Chondrocyte (in vitro differentiated cells): ENCODE data around the gene MICAL3. TPM values are rescaled to one million over a fixed set of nuclear protein-coding genes. Genes with fewer than 3 reads are reported as not detected.

Experiments
- DNase-seq: peaks from one replicate; pipeline ENCODE4 v3.0.0; 2021; ENCODE audit warnings: mixed read lengths, low spot score
- H3K27ac Mint-ChIP-seq: one replicate; pipeline ENCODE4 v1.8.0; 2021; ENCODE audit warnings: mild to moderate bottlenecking, moderate library complexity, mixed read lengths; ENCODE audit not compliant: unreplicated experiment
- H3K27me3 Mint-ChIP-seq: 2 replicates; pipeline ENCODE4 v1.8.0; 2021; ENCODE audit warnings: low read depth, mixed read lengths
- H3K36me3 Mint-ChIP-seq: 2 replicates; pipeline ENCODE4 v1.8.0; 2021; ENCODE audit warnings: low read depth, mixed read lengths
- H3K4me1 Mint-ChIP-seq: 2 replicates; pipeline ENCODE4 v1.8.0; 2021; ENCODE audit warnings: low read depth, mild to moderate bottlenecking, mixed read lengths
- H3K4me3 Mint-ChIP-seq: one replicate; pipeline ENCODE4 v1.8.0; 2021; ENCODE audit warnings: mild to moderate bottlenecking, moderate library complexity, mixed read lengths; ENCODE audit not compliant: unreplicated experiment
- H3K9me3 Mint-ChIP-seq: 2 replicates; pipeline ENCODE4 v1.8.0; 2021; ENCODE audit warnings: low read depth, mixed read lengths
- CTCF ChIP-seq: fragments of 200-600 bp; sonication (generic); IDR thresholded peaks from 2 replicates; pipeline ENCODE4 v1.5.0; 2021; ENCODE audit warnings: antibody characterized with exemption, mild to moderate bottlenecking, moderate library complexity
- total RNA-seq: library from RNA; stranded (reverse); gene quantifications from 3 replicates; pipeline ENCODE4 v1.2.1, GENCODE V29; 2021

The MICAL3 gene
- total RNA-seq, 1 donor from 2014 or later: 68.2 TPM

- Mint-ChIP-seq H3K9me3 (no peaks in the 10 kb centered on the region), H3K27ac (no peak overlapping the region), H3K4me3 (no peak overlapping the region), H3K4me1 (no peaks in the 10 kb centered on the region), H3K36me3 (no peaks in the 10 kb centered on the region), H3K27me3 (no peaks in the 10 kb centered on the region)
- DNase-seq: no peak
- TF ChIP-seq CTCF: no peak
These were observed 10.4 kb downstream of the MICAL3 start for GRCh38 chr22:18013947-18014346.

- Mint-ChIP-seq H3K27me3 (no peaks in the 10 kb centered on the region), H3K4me1 (no peaks in the 10 kb centered on the region), H3K9me3 (no peaks in the 10 kb centered on the region), H3K27ac (no peak overlapping the region), H3K36me3 (no peaks in the 10 kb centered on the region), H3K4me3 (no peak overlapping the region)
- TF ChIP-seq CTCF: no peak
- no peak for DNase-seq
These were observed 10.9 kb downstream of the MICAL3 start for GRCh38 chr22:18013436-18013835.

GRCh38 chr22:18012531-18012930 is 11.8 kb downstream of the MICAL3 start:
- H3K9me3 Mint-ChIP-seq: no peaks in the 10 kb centered on the region
- H3K27ac Mint-ChIP-seq: no peak overlapping the region
- H3K27me3 Mint-ChIP-seq: no peaks in the 10 kb centered on the region
- DNase-seq: no peak
- no peak overlapping the region for H3K4me3 Mint-ChIP-seq
- H3K4me1 Mint-ChIP-seq: no peaks in the 10 kb centered on the region
- TF ChIP-seq CTCF: no peak
- H3K36me3 Mint-ChIP-seq: no peaks in the 10 kb centered on the region

- H3K36me3 Mint-ChIP-seq: no peaks in the 10 kb centered on the region
- no peak for DNase-seq
- no peaks in the 10 kb centered on the region for H3K27me3 Mint-ChIP-seq
- no peaks in the 10 kb centered on the region for H3K9me3 Mint-ChIP-seq
- no peak overlapping the region for H3K4me3 Mint-ChIP-seq
- H3K27ac Mint-ChIP-seq: no peak overlapping the region
- peaks cover 1% of the 10 kb centered on the region for H3K4me1 Mint-ChIP-seq
- no peak for TF ChIP-seq CTCF
These were observed 14.1 kb downstream of the MICAL3 start for GRCh38 chr22:18010266-18010665.

GRCh38 chr22:18008136-18008535 is 16.2 kb downstream of the MICAL3 start:
- no peak for TF ChIP-seq CTCF
- Mint-ChIP-seq H3K27me3 (no peaks in the 10 kb centered on the region), H3K27ac (no peak overlapping the region), H3K9me3 (no peaks in the 10 kb centered on the region), H3K4me1 (peaks cover 3% of the 10 kb centered on the region), H3K36me3 (no peaks in the 10 kb centered on the region), H3K4me3 (no peak overlapping the region)
- no peak for DNase-seq
